Neural crest cell (in vitro differentiated cells): Measurements from ENCODE around the gene PRKAR1B. TPM values are rescaled to one million over a fixed set of nuclear protein-coding genes. Genes with fewer than 3 reads are reported as not detected.

Experiments
- DNase-seq: peaks from one replicate; pipeline ENCODE4 v3.0.0; 2021; ENCODE audit warnings: low read depth, mixed read lengths, low spot score
- H3K27ac Mint-ChIP-seq: one replicate; pipeline ENCODE4 v1.8.0; 2021; ENCODE audit warnings: mild to moderate bottlenecking, mixed read lengths; ENCODE audit not compliant: unreplicated experiment
- H3K27me3 Mint-ChIP-seq: 2 replicates; pipeline ENCODE4 v1.8.0; 2021; ENCODE audit warnings: low read depth, mild to moderate bottlenecking, mixed read lengths
- H3K36me3 Mint-ChIP-seq: 2 replicates; pipeline ENCODE4 v1.8.0; 2021; ENCODE audit warnings: low read depth, mild to moderate bottlenecking, mixed read lengths
- H3K4me1 Mint-ChIP-seq: 2 replicates; pipeline ENCODE4 v1.8.0; 2021; ENCODE audit warnings: mixed read lengths
- H3K4me3 Mint-ChIP-seq: one replicate; pipeline ENCODE4 v1.8.0; 2021; ENCODE audit warnings: mild to moderate bottlenecking, mixed read lengths
- H3K9me3 Mint-ChIP-seq: 2 replicates; pipeline ENCODE4 v1.8.0; 2021; ENCODE audit warnings: mixed read lengths
- CTCF ChIP-seq: fragments of 200-600 bp; sonication (generic); conservative IDR thresholded peaks from 2 replicates; pipeline ENCODE4 v1.5.0; 2021; ENCODE audit warnings: antibody characterized with exemption, mild to moderate bottlenecking
- total RNA-seq: library from RNA; stranded (reverse); gene quantifications from 2 replicates; pipeline ENCODE4 v1.2.1, GENCODE V29; 2021

PRKAR1B gene
- total RNA-seq, 1 donor from 2014 or later: 9.5 TPM

DNA sequence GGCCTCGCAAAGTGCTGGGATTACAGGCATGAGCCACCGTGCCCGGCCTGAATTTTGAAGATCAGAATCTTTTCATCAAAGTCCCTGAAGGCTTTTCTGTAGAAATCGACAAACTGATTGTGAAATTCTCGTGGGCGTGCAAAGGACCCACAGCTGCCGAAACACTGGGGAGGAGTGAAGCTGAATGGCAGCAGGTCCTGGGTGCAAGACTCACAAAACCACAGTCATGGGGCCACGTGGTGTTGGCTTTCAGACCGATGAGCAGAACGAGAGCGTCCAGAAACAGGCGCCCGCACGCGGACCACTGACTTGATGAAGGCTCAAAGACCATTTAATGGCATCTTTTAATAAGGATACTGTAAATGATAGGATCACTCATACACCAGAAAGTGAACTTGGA is 24.7 kb upstream of the PRKAR1B start:
- no peaks in the 10 kb centered on the region for H3K9me3 Mint-ChIP-seq
- peaks cover 3% of the 10 kb centered on the region for H3K36me3 Mint-ChIP-seq
- no peaks in the 10 kb centered on the region for H3K27me3 Mint-ChIP-seq
- no peaks in the 10 kb centered on the region for H3K4me1 Mint-ChIP-seq
- TF ChIP-seq CTCF: no peak
- DNase-seq: no peak
- H3K27ac Mint-ChIP-seq: no peak overlapping the region
- no peak overlapping the region for H3K4me3 Mint-ChIP-seq

DNA sequence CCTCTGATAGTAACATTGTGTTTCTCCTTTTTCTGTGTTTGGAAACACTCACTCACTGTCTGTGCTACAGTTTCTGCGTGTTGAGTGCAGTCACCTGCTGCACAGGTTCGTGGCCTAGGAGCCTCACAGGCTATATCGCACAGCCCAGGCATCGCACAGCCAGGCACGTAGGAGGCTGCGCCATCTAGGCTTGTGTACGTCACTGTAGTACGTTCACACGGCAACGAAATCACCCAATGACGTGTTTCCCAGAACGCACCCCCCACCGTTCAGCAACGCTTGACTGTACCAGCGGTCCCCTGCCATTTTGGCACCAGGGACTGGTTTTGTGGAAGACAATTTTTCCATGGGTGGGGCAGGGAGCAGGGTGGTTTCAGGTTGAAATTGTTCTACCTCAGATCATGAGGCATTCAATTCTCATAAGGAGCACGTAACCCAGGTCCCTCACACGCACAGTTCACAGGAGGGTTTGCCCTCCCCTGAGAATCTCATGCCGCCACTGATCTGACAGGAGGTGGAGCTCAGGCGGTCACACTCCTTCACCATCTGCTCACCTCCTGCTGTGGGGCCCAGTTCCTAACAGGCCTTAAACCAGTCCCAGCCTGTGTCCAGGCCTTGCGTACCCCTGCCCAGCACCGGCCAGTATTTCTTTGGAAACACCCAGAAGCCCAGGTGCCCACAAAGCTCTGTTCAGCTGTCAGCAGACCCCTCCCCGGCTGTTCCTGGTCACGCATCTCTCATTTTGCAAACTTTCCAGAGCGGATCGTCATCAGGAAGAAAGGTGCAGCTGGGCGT is 23.2 kb upstream of the PRKAR1B start:
- no peak overlapping the region for H3K4me3 Mint-ChIP-seq
- H3K4me1 Mint-ChIP-seq: no peaks in the 10 kb centered on the region
- no peak for DNase-seq
- H3K27ac Mint-ChIP-seq: no peak overlapping the region
- no peak for TF ChIP-seq CTCF
- H3K9me3 Mint-ChIP-seq: no peaks in the 10 kb centered on the region
- H3K36me3 Mint-ChIP-seq: peaks cover 4% of the 10 kb centered on the region
- no peaks in the 10 kb centered on the region for H3K27me3 Mint-ChIP-seq

DNA sequence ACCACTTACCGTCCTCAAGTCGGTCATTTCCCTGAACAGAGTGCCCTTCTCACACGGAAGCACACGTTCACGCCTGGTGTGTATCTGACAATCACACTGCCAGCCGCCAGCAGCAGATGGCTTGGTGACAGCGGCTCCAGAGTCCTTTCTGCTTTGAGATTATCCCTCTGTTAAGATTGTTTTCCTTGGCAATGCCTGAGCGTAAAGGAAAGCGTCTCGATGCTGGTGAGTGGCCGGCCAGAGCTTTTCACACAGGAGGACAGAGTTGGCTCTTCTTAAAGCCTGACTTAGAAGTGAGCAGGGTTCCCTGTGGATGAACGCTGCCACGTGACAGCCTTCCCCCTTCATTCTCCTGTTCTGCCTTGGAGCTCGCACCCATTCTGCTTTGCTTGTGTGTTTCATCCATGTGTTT is 22.1 kb upstream of the PRKAR1B start:
- DNase-seq: no peak

GRCh38 chr7:748446-748845 is 21.4 kb upstream of the PRKAR1B start:
- DNase-seq: no peak
- Mint-ChIP-seq H3K27ac (no peak overlapping the region), H3K36me3 (peaks cover 16% of the 10 kb centered on the region), H3K4me1 (no peaks in the 10 kb centered on the region), H3K27me3 (no peaks in the 10 kb centered on the region), H3K9me3 (no peaks in the 10 kb centered on the region), H3K4me3 (no peak overlapping the region)
- no peak for TF ChIP-seq CTCF

More for the DNA sequence above, 22.1 kb upstream of the PRKAR1B start:
- no peak for TF ChIP-seq CTCF
- Mint-ChIP-seq H3K4me3 (no peak overlapping the region), H3K36me3 (peaks cover 14% of the 10 kb centered on the region), H3K27ac (no peak overlapping the region), H3K9me3 (no peaks in the 10 kb centered on the region), H3K27me3 (no peaks in the 10 kb centered on the region), H3K4me1 (no peaks in the 10 kb centered on the region)

DNA sequence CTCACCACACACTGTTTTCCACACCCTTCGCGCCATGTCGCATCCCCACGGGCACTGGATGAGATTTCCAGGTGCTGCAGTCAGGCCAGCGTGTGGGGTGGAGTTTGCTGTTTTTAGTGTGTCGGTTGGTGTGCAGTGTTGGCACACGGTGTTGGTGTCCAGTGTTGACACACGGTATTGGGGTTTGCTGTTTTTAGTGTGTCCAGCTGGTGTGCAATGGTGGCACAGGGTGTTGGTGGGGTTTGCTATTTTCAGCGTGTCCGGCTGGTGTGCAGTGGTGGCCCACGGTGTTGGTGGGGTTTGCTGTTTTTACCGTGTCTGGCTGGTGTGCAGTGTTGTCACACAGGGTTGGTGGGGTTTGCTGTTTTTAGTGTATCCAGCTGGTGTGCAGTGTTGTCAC is 20.1 kb upstream of the PRKAR1B start:
- Mint-ChIP-seq H3K9me3 (no peaks in the 10 kb centered on the region), H3K4me3 (no peak overlapping the region), H3K27me3 (no peaks in the 10 kb centered on the region), H3K36me3 (peaks cover 21% of the 10 kb centered on the region), H3K27ac (no peak overlapping the region), H3K4me1 (no peaks in the 10 kb centered on the region)
- TF ChIP-seq CTCF: no peak
- no peak for DNase-seq
